Nucleus accumbens (tissue), 56 donors: ENCODE measurements around the gene CELA2B.
"Not testable (repeated sequence)": the region's sequence is repeated elsewhere in the genome, so short reads cannot be mapped to it uniquely, and the experiment has no call there.

Experiments
- DNase-seq, 56 donors: peaks; one replicate each; lab custom pipeline; 2025; lab: John Stamatoyannopoulos, UW

The CELA2B gene

DNA sequence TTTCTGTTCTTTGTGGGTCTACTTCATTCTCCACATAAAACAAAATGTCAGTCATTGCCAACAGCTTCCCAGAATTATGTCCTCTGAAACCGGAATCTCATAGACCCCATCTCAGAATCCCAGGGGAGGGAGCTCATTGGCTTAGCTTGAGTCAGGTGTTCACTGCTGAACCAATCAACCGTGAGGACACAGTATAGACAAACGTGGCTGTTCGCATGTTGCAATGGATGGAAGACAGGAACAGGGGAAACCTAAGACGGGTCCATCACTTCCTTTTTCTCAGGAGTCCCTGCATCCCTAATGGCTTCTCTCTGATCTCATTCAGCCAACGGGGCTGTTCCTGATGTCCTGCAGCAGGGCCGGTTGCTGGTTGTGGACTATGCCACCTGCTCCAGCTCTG is 10.2 kb upstream of the CELA2B start:
- DNase-seq: no peak

DNA sequence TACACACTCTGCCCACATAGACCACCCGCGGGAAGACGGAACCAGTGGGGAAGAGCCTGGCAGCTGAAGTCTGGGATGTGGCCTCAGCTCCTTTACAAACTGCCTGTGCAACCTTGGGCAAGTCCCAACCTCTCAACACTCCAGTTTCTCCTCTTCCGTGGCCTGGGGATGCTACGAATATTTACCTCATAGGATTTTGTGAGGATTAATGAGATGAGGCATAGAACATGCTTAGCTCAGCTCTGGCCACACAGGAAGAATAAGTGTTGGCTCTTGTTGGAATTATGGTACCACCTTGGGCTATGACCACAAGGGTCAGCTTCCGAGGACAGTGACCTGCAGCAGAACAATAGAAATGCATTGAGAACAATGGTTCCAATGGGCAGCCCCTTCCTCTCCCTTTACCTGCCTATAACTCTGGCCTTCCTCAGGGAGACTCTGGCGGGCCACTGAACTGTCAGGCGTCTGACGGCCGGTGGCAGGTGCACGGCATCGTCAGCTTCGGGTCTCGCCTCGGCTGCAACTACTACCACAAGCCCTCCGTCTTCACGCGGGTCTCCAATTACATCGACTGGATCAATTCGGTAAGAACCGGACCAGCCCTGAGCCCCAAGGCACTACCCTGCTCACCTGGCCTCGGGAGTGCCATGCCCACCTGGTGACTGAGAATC is 8.8 kb upstream of the CELA2B start:
- not testable (repeated sequence) for DNase-seq

DNA sequence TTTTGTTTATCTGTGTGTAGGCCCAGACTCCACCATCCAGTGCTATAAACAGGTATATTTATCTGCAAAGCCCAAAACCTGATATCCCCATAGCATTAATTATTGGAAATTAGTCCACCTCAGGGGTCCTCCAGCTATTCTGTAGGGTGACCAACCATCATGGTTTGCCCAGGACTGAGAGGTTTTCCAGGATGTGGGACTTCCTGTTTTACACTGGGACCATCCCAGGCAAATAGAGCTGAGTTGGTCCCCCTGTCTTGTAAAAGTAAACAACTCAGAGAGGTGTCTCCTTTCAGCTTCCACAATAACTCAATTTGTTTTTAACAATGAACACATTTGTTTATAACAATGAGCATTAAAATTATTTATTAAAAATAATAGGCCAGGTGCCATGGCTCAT is 7.8 kb upstream of the CELA2B start:
- DNase-seq: no peak

DNA sequence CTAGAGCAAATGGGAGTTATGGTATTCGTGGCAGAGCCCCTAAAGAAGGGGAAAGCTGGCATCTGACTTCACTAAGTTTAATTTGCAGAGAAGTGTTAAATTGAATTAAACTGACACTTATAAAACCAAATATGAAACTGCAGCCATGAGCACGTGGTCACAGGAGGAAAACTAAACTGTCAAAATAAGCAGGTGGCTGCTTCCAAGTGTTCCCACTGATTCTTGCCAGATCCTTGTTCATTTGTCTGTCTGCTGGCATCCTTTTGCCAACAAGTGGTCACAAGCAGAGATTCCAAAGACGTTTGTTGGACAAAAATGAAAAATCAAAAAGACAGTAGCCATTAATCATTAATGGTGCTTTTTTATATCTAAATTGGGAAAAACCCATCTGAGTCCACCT is 6.5 kb upstream of the CELA2B start:
- DNase-seq: no peak

DNA sequence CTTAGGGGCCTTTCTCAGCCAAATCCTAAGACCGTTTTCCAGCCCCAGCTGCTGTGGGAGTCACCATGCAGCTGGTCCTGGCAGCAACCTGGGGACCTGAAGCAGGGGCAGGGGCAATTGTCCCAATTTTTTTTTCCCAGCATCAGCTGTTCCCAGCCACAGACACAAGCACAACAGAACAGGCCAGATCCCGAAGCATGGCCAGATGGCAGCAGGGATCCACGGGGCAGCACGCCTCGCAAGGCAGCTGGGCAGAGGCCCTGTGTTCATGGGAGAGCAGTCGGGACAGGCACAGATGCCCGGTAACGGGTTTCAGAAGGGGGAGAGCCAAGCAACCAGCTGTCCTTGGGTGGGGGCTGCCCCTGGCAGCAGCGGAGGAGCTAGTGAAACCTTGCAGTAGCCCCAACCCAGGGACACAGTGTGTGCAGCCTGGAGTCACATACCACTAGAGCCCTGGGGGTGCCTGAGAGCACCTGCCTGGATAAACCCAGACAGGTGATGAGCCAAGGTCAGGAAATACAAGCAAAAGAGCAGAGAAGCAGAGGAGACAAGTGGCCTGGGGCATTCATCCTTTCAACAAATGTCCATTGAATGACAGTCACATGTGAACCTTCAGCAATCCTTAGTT is 6.0 kb upstream of the CELA2B start:
- peak in 17 of 56 donors; percentile 0 to 22 (median 7) for DNase-seq

DNA sequence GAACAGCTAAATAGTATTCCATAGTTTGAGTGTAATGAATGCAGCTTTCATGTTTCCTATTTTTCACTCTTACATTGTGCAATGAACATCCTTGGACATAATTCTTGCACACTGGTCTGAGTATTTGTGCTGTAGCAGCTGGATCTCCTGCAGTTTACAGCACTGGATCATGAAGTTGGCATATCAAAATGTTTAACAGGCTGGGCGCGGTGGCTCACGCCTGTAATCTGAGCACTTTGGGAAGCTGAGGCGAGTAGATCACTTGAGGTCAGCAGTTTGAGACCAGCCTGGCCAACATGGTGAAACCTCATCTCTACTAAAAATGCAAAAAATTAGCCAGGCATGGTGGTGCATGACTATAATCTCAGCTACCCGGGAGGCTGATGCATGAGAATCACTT is 4.8 kb upstream of the CELA2B start:
- DNase-seq: not testable (repeated sequence)

DNA sequence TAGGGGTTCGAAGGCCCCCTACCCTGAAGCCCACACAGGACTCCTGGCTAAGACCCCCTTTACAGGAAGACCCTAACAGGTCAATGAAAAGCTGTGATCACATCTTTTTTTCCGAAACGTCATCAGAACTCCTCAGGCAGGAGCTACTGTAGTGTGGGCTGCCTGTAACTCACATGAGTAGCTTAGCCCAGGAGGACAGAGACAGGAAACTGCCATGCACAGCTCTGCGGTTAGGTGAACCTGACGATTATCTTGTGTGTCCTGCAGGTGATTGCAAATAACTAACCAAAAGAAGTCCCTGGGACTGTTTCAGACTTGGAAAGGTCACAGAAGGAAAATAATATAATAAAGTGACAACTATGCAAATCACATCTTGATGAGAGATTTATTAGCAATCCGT is 4.2 kb upstream of the CELA2B start:
- not testable (repeated sequence) for DNase-seq

DNA sequence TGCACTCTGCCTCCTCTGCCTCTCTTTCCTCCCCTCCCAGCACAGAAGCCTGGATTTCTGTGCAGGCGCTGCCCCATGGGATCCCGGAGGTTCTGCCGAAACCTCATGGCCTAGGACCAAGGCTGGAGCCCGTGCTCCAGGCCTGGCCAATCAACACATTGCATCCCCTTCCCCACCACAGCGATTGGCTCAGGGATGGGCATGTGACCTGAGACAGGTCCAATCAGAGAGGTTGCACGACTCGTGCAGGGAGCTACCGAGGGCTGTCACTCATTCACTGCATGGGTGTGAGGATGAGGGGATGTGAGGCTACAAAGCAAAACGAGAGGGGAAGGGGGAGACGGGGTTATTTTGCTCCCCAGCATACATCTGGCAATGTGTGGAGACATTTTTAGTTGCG is 3.3 kb upstream of the CELA2B start:
- DNase-seq: no peak

DNA sequence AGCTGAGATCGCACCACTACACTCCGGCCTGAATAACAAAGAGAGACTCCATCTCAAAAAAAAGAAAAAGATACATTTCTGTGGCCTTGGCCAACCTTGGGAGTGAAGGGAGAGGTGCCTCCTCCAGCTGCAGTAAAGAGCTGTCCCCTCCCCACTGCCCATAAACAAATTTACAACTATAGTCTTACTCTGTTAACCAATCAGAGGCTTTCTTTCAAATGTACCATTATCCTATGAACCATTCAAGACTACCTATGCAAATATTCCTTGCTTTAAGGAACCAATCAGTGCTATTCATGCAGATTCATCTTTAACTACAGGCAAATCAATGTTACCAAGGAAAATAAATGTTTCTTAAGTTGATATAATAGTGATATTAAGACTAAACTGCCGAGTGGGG is 1.0 kb downstream of the CELA2B start:
- no peak for DNase-seq

DNA sequence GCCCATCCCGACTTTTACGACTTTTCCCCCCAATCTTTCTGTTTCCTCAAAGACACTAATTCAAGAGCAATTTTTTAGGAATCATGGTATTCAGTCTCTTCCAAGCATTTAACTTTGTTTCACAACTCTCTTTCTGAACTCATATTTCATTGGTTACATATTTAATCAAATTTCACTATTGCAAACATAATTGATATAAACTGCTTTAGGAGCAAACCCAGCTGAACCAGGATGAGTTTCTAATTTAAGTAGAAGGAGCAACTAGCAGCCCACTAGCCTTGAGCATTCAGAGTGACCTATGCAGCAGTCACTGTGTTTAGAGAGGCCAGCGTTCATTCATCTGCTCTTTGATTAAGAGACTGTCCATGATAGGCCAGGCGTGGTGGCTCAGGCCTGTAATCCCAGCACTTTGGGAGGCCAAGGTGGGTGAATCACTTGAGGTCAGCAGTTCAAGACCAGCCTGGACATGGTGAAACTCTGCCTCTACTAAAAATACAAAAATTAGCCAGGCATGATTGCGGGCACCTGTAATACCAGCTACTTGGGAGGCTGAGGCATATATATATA is 1.8 kb downstream of the CELA2B start:
- no peak for DNase-seq

DNA sequence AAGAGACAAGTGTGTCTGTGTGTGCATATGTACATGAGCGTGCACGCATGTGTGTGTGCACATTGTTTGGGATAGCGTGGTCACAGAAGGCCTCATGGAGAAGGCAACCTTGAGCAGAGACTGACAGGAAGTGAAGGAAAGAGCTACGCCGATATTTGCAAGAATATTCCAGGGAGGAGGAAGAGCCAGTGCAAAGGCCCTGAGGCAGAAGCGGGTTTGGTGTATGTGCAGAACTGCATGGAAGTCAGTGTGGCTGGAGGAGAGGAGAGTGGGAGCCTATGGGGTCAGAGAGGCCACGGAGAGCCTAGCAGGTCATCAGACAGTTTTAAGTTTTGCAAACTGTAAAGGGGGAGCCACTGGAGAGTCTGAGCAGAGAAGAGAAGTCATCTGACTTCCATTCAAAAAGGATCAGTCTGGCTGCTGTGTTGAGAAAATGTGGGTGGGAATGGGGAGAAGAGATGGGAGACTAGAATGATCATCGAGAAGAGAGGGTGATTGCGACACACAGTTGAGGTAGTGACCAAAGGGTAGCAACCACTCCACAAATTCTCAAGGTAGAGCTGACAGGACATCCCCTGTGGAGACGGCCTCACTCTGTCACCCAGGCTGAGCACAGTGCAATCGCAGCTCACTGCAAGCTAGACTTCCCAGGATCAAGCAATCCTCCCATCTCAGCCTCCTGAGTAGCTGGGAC is 3.9 kb downstream of the CELA2B start:
- no peak for DNase-seq

DNA sequence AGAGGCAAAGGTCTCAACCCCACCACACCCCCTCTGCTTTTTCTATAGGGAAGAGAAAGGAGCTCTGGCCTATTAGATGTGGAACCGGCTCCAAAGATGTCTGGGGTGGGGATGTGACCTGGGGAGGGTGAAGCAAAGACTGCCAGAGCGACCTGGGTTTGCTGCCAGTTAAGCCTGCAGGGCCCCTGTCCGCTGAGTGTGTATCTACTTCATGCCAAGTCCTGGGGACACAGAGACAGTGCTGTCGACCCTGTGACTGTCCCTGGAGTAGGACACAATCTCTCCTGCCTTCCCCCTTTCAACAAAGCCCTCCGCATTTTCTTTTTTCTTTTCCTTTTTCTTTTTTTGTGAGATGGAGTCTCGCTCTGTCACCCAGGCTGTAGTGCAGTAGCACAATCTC is 6.6 kb downstream of the CELA2B start:
- not testable (repeated sequence) for DNase-seq

DNA sequence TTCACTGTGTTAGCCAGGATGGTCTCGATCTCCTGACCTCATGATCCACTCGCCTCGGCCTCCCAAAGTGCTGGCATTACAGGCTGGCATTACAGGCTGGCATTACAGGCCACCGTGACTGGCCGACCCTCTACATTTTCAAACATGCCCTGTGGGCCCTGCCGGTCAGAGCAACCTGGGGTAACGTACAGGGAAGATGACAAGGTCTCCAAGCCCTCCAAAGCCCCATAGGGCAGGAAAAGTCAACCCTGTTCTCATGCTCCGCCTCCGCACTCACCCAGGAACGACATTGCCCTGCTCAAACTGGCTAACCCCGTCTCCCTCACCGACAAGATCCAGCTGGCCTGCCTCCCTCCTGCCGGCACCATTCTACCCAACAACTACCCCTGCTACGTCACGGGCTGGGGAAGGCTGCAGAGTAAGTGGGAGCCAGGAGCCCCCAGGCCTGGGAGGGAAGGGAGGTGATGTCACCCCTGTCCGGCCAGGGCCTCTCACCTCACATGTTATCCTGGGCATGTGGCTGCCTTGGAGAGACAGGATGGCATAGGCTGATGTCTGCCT is 7.2 kb downstream of the CELA2B start:
- DNase-seq: not testable (repeated sequence)

DNA sequence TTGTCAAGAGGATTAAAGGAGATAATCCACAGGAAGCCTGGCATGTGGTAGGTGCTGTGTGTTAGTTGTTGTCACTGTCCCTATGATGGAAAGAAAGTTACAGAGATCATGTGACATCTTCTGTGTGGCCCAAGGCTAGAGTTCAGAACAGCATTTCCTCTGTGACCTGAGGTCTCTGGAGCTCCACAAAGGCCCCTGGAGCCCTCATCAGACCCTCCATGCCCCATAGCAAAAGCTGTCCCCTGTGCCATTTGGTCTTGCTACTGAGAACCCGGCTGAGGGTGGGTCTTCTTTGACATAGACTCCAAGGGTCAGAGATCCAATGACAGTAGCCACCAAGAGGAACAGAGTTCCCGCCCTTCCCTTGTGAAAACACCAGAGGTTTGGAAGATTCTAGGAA is 8.1 kb downstream of the CELA2B start:
- no peak for DNase-seq

DNA sequence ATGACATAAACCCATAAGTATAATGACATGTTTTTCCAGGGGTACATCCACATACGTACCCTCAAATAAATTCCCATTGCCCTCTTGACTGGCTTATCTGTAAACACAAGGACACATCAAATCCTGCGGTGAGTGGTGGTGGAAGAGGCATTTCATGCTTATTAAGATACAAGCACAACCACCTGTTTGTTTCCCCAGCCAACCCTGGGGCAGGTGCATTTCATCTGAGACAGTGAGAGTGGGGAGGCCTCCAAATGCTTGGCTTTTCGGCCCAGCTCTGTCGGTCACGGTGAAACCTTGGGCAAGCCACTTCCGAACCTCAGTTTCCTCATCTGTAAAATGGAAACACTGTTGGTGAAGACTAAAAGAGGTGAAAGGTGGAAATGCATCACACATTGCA is 8.5 kb downstream of the CELA2B start:
- not testable (repeated sequence) for DNase-seq

DNA sequence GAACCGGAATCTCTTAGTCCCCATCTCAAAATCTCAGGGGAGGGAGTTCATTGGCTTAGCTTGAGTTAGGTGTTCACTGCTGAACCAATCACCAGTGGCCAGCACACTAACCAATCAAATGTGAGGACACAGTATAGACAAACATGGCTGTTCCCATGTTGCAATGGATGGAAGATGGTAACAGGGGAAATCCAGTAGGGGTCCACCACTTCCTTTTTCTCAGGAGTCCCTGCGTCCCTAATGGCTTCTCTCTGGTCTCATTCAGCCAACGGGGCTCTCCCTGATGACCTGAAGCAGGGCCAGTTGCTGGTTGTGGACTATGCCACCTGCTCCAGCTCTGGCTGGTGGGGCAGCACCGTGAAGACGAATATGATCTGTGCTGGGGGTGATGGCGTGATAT is 9.7 kb downstream of the CELA2B start:
- DNase-seq: no peak

DNA sequence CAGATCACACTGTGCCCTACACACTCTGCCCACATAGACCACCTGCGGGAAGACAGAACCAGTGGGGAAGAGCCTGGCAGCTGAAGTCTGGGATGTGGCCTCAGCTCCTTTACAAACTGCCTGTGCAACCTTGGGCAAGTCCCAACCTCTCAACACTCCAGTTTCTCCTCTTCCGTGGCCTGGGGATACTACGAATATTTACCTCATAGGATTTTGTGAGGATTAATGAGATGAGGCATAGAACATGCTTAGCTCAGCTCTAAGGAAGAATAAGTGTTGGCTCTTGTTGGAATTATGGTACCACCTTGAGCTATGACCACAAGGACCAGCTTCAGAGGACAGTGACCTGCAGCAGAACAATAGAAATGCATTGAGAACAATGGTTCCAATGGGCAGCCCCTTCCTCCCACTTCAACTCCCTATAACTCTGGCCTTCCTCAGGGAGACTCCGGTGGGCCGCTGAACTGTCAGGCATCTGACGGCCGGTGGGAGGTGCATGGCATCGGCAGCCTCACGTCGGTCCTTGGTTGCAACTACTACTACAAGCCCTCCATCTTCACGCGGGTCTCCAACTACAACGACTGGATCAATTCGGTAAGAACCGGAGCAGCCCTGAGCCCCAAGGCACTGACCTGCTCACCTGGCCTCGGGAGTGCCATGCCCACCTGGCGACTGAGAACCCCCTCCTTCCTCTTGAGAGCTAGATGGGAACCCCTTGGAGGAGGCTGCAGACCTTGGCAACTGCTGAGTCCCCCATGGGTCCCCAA is 11.1 kb downstream of the CELA2B start:
- not testable (repeated sequence) for DNase-seq

DNA sequence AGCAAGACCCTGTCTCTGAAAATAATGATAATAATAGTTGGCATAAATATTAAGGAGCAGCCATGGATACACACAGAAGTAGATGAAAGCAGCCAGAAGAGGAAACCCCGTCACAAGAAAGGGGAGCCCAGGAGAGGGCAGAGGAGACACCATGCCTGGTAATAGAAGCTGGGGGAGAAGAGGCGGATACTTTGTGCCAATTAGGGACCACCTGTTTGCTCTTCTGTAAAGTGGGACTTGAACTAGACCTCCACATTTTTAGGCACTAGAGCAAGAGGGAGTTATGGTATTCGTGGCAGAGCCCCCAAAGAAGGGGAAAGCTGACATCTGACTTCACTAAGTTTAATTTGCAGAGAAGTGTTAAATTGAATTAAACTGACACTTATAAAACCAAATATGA is 12.5 kb downstream of the CELA2B start:
- no peak for DNase-seq

DNA sequence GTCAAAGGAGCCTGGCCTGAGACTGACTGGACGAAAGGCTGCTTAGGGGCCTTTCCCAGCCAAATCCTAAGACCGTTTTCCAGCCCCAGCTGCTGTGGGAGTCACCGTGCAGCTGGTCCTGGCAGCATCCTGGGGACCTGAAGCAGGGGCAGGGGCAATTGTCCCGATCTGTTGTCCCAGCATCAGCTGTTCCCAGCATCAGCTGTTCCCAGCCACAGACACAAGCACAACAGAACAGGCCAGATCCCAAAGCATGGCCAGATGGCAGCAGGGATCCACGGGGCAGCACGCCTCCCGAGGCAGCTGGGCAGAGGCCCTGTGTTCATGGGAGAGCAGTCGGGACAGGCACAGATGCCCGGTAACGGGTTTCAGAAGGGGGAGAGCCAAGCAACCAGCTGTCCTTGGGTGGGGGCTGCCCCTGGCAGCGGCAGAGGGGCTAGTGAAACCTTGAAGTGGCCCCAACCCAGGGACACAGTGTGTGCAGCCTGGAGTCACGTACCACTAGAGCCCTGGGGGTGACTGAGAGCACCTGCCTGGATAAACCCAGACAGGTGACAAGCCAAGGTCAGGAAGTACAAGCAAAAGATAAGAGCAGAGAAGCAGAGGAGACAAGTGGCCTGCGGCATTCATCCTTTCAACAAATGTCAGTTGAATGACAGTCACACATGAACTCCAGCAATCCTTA is 13.3 kb downstream of the CELA2B start:
- DNase-seq: peak in 32 of 56 donors; percentile 4 to 62 (median 26)

DNA sequence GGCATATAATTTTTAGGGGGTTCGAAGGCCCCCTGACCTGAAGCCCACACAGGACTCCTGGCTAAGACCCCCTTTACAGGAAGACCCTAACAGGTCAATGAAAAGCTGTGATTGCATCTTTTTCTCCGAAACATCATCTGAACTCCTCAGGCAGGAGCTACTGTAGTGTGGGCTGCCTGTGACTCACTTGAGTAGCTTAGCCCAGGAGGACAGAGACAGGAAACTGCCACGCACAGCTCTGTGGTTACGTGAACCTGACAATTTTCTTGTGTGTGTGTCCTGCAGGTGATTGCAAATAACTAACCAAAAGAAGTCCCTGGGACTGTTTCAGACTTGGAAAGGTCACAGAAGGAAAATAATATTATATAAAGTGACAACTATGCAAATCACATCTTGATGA is 15.1 kb downstream of the CELA2B start:
- DNase-seq: peak in 8 of 56 donors; percentile 2 to 36 (median 6)
